Measurements from ENCODE around the gene STK32C.

DNA sequence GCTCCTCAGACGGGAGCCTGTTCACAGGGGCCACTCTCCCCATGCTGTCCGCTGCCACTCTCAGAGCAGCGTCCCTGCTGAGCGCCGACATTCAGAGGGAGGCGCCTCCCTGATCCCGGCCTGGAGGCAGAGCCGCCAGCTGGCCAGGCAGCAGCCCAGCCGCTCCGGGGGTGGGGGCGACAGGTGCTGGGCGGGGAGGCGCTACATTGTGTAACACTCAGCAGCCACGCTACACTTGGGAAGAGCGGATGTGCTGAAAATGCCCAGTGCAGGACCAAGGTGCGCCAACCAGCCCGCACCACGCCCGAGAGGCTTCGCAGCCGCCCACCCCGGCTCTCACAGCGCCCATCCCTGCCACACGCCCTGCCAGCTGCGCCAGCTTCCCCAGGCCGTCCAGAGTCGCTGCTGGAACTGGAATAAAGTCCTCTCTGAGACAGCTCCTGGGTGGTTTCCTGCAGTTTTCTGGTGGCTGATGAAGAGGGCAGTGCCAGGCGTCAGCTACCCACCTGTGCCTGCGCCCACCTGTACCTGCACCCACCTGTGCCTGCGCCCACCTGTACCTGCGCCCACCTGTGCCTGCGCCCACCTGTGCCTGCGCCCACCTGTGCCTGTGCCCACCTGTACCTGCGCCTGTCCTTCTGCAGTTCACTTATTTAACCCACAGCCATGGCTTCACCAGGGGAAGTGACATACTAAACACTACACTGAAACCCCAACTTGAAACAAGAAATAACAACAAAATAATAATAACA, 25.7 kb downstream of the STK32C start:
- TF ChIP-seq, protein P1, sequence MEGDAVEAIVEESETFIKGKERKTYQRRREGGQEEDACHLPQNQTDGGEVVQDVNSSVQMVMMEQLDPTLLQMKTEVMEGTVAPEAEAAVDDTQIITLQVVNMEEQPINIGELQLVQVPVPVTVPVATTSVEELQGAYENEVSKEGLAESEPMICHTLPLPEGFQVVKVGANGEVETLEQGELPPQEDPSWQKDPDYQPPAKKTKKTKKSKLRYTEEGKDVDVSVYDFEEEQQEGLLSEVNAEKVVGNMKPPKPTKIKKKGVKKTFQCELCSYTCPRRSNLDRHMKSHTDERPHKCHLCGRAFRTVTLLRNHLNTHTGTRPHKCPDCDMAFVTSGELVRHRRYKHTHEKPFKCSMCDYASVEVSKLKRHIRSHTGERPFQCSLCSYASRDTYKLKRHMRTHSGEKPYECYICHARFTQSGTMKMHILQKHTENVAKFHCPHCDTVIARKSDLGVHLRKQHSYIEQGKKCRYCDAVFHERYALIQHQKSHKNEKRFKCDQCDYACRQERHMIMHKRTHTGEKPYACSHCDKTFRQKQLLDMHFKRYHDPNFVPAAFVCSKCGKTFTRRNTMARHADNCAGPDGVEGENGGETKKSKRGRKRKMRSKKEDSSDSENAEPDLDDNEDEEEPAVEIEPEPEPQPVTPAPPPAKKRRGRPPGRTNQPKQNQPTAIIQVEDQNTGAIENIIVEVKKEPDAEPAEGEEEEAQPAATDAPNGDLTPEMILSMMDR (IDR thresholded peaks at IDR 0.05) = no peak
- TF ChIP-seq ZFX (IDR thresholded peaks at IDR 0.05; ENCODE audit: borderline replicate concordance) = no peak

Data from 22Rv1 (cell line).